ENCODE data around the gene PUM1.

The PUM1 gene

DNA sequence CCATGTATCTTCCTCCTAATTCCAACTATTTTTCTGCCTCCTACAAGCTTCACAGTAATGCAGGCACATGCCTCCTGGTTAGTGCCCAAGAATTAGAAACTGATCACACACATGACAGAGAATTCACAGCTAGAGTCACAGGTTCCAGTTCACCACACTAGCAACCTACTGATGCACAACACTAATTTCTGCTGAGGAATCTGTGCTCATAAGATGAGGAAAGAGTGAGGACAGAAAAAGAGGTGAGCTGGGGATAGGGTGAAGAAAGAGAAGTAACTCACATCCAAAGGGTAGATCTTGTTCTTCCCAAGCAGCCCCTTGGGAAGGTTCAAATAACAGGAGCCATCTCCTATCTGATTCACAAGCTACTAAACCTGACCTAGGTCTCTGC, 61.3 kb downstream of the PUM1 start:
- no peak for DNase-seq
- H3K9me3 Mint-ChIP-seq: no peaks in the 10 kb centered on the region
- peaks cover 34% of the 10 kb centered on the region for H3K4me1 Mint-ChIP-seq
- H3K36me3 Mint-ChIP-seq (ENCODE audit: low read depth): peaks cover 65% of the 10 kb centered on the region
- H3K27me3 Mint-ChIP-seq: no peaks in the 10 kb centered on the region
- H3K4me3 Mint-ChIP-seq: no peak overlapping the region
- H3K27ac Mint-ChIP-seq: peak overlapping the region; percentile 25
- no peak for ATAC-seq

DNA sequence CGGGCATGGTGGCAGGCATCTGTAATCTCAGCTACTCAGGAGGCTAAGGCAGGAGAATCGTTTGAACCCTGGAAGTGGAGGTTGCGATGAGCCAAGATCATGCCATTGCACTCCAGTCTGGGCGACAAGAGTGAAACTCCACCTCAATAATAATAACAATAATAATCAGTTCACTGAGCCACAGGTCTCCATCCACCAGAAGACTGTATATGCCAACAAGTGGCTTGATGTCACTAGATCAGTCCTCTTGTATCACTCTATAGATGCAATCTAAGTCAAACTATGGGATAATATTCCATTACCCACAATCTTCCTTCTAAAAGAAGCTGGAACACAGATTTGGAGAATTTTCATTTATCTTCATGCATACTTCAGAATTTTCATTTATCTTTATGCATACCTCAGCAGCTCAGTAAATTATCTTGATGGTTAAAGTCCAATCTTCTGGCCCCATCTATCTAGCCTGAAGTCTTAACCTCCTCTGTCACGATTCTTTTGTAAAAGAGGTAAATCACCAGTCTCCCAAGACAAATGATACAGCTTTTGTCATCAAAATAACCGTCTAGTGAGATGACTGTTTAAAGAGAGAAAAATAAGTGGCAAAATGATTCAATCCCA, 61.8 kb downstream of the PUM1 start:
- Mint-ChIP-seq H3K9me3 (no peaks in the 10 kb centered on the region), H3K27ac (peak overlapping the region; percentile 25), H3K27me3 (no peaks in the 10 kb centered on the region), H3K4me3 (no peak overlapping the region), H3K36me3 (ENCODE audit: low read depth) (peaks cover 65% of the 10 kb centered on the region), H3K4me1 (peaks cover 34% of the 10 kb centered on the region)
- DNase-seq (no peak), ATAC-seq (no peak)

DNA sequence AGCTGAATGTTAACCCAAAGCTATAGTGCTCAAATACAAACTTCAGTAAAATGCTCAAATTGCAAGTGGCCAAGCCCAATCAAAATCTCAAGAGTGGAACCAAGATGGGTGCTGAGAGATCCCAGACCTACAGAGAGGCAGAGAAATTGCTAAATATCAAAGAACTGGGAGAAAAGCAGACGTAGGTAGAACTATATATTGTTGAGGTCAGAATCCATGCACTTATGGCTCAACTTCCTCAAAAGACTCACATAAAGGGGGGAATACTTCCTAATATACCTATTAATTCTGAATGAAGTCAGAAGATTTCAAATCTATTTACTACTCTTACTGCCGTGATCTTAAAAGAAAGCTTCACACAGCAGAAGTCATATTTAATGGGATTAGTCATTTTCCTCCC, 65.2 kb downstream of the PUM1 start:
- no peak for DNase-seq
- Mint-ChIP-seq H3K4me3 (no peak overlapping the region), H3K27ac (no peak overlapping the region), H3K27me3 (no peaks in the 10 kb centered on the region), H3K9me3 (no peaks in the 10 kb centered on the region), H3K4me1 (peaks cover 28% of the 10 kb centered on the region), H3K36me3 (ENCODE audit: low read depth) (peaks cover 72% of the 10 kb centered on the region)
- ATAC-seq: no peak

DNA sequence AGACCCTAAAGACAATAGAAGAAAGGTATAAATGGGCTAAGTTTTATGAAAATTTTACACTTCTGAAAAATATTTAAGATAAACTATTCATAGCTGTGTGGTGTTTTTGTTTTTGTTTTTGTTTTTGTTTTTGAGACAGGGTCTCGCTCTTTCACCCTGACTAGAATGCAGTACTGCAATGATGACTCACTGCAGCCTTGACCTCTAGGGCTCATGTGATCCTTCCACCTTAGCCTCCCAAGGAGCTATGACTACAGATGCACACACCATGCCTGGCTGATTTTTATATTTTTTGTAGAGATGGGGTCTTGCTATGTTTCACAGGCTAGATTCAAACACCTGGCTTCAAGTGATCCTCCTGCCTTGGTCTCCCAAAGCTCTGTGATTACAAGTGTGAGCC, 66.6 kb downstream of the PUM1 start:
- Mint-ChIP-seq H3K9me3 (no peaks in the 10 kb centered on the region), H3K27me3 (no peaks in the 10 kb centered on the region), H3K36me3 (ENCODE audit: low read depth) (peaks cover 71% of the 10 kb centered on the region), H3K27ac (no peak overlapping the region), H3K4me1 (peaks cover 30% of the 10 kb centered on the region), H3K4me3 (no peak overlapping the region)
- ATAC-seq (peak; percentile 43), DNase-seq (no peak)

DNA sequence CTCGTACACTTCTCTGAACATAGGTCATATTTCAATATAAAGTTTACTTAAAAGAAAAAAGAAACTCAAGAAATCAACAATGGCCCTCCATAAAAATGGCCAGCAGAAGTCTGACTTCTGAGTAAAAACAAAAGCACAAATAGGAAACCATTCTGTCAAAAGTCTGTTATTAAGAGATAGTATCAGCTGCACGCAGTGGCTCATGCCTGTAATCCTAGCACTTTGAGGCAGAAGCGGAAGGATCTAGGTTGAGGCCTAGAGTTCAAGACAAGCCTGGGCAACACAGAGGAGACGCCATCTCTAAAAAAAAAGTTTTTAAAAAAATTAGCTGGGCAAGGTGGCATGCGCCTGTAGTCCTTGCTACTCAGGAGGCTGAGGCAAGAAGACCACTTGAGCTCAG, 67.3 kb downstream of the PUM1 start:
- peaks cover 32% of the 10 kb centered on the region for H3K4me1 Mint-ChIP-seq
- no peak for DNase-seq
- H3K36me3 Mint-ChIP-seq (ENCODE audit: low read depth): peaks cover 64% of the 10 kb centered on the region
- no peaks in the 10 kb centered on the region for H3K27me3 Mint-ChIP-seq
- ATAC-seq: no peak
- peak overlapping the region; percentile 56 for H3K27ac Mint-ChIP-seq
- no peak overlapping the region for H3K4me3 Mint-ChIP-seq
- no peaks in the 10 kb centered on the region for H3K9me3 Mint-ChIP-seq

DNA sequence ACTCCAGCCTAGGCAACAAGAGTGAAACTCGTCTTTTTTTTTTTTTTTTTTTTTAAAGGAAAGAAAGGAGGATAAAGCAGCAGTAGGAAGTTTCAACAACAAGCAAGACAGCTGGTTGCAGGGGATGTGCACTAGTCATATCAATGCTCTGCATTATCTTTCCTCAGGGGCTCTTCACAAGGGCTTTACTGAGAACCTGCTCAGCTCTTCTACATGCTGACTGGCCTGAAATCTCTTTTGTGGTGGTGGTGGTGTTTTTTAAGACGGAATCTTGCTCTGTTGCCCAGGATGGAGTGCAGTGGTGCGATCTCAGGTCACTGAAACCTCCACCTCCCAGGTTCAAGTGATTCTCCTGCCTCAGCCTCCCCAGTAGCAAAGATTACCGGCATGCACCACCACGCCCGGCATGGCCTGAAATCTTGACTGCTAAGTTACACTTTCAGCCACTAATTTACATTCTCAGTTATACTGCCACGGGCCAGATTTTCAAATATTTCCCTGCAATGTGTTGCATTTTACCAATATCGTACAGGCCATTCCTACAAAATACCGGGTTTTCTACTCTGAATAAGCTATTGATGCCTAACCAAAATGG, 68.0 kb downstream of the PUM1 start:
- Mint-ChIP-seq H3K4me1 (peaks cover 34% of the 10 kb centered on the region), H3K36me3 (ENCODE audit: low read depth) (peaks cover 66% of the 10 kb centered on the region), H3K27me3 (no peaks in the 10 kb centered on the region), H3K27ac (no peak overlapping the region), H3K9me3 (no peaks in the 10 kb centered on the region), H3K4me3 (no peak overlapping the region)
- DNase-seq (no peak), ATAC-seq (no peak)

DNA sequence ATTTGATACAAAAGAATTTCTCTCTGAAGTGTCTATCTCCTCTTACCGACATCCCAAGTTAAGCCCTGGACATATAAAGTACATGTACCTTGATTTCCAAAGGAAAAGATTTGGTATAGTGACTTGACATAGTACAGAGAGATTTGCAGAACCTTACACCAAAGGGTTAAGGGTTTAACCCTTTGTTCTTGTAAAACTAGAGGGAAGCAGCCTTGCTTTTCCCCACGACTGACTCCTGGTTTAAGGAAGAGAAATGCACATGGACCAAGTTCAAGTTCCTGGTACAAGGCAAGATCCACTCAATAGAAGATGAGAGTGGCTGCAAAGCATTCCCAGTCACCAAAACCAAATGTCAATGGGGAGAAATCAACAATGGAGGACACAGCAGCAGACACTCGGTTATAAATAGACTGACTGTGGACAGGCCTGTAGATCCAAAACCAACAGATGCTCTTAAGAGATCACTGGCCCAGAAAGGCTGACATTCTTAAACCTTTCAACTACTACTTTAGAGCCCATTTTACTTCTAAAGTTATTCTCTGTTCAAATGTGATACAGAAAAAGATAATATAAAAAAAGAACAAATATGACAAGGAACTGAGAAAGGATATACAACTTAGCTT, 69.4 kb downstream of the PUM1 start:
- Mint-ChIP-seq H3K27ac (no peak overlapping the region), H3K27me3 (no peaks in the 10 kb centered on the region), H3K36me3 (ENCODE audit: low read depth) (peaks cover 68% of the 10 kb centered on the region), H3K4me3 (no peak overlapping the region), H3K9me3 (no peaks in the 10 kb centered on the region), H3K4me1 (peaks cover 38% of the 10 kb centered on the region)
- no peak for DNase-seq
- ATAC-seq: no peak

DNA sequence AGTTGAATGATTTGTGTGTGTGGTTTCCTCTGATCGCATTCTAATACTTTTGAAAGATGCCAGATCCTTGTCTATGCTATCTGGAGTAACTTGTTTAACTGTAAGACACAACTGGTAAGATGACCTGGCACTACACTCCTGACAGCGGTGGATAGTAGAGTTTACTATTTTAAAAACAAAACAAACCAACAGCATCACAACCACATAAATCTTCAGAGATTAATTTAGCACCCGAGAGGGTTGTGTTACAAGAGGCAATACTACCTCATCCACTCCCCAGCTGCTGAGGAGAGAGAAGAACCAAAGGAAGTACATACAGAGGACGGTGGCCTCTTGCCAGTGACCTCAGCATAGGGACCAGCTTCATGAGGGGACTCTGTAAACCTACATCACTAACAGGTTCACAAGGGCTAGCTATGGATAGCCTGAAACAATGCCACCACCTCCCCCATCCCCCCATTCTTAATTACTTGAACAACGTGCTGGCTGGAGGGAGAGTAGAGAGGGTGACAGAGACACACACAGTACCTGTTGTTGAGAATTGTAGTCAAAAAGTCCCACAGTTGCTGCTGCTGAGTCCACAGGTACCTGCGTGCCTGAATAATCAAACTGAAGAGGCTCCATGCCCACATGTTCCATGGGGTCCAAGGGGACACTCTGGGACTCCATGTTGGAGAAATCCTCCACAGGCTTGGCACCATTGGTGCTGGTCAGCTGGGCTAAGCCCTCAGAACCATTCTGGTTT, 73.5 kb downstream of the PUM1 start:
- H3K9me3 Mint-ChIP-seq: peaks cover 8% of the 10 kb centered on the region
- no peaks in the 10 kb centered on the region for H3K27me3 Mint-ChIP-seq
- DNase-seq (no peak), ATAC-seq (no peak)
- H3K4me1 Mint-ChIP-seq: peaks cover 51% of the 10 kb centered on the region
- H3K4me3 Mint-ChIP-seq: no peak overlapping the region
- peak overlapping the region; percentile 32 for H3K27ac Mint-ChIP-seq
- peaks cover 70% of the 10 kb centered on the region for H3K36me3 Mint-ChIP-seq (ENCODE audit: low read depth)

DNA sequence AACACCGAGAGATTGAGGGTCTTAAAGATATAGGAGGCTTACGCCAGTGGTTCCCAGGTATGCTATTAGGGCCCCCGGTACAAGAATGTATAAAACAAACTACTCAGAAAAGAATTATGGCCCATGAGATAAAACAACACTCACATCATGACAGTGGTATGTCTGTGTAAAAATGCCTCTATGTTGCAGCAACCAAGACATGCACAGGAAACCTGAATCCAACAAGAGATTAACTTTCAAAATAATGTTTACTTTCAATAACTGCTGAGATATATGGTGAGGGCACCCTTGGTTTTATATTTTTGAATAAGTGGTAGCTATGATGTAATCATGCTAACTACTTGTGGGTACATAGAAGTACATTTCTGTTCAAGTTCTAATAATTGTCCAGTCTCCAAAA, 74.9 kb downstream of the PUM1 start:
- peaks cover 8% of the 10 kb centered on the region for H3K9me3 Mint-ChIP-seq
- peaks cover 49% of the 10 kb centered on the region for H3K4me1 Mint-ChIP-seq
- no peaks in the 10 kb centered on the region for H3K27me3 Mint-ChIP-seq
- no peak overlapping the region for H3K4me3 Mint-ChIP-seq
- no peak for DNase-seq
- peaks cover 63% of the 10 kb centered on the region for H3K36me3 Mint-ChIP-seq (ENCODE audit: low read depth)
- no peak overlapping the region for H3K27ac Mint-ChIP-seq
- no peak for ATAC-seq

DNA sequence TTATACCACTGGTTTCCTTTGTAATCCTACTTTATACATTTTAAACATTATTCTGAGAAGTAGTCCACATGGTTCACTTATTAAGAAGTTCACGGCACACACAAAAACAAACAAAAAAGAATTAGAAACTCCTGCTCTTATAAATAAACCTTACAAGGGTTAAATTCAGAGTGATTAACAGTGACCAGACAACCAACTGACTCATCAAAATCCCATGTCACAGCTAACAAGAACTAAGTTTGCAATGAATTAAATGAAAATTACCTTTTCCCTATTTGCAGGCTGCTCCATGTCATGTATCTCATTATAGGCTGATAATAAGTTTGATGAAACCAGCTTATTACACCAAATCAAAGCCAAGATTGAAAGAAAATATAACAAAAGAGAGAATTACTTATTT, 77.5 kb downstream of the PUM1 start:
- H3K27me3 Mint-ChIP-seq: no peaks in the 10 kb centered on the region
- H3K27ac Mint-ChIP-seq: peak overlapping the region; percentile 43
- no peak overlapping the region for H3K4me3 Mint-ChIP-seq
- ATAC-seq: no peak
- peaks cover 57% of the 10 kb centered on the region for H3K36me3 Mint-ChIP-seq (ENCODE audit: low read depth)
- peaks cover 50% of the 10 kb centered on the region for H3K4me1 Mint-ChIP-seq
- H3K9me3 Mint-ChIP-seq: peaks cover 8% of the 10 kb centered on the region
- no peak for DNase-seq

DNA sequence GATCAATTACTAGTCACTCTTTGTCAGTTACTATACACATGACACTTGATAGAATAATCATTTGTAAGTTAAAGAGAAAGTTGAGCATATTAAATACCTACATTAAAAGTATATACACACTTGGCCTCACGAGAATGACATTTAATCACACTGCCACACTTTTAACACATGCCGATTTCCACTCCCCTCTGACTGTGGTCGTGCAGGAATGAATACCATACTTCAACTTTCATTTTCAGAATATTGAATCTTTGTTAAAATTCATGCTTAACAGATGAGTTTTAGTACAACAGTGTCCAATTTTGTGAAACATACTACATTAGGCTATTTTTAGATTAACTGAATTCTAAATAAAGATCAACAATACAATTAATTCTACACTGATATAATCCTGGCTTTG, 78.8 kb downstream of the PUM1 start:
- DNase-seq (no peak), ATAC-seq (no peak)
- H3K9me3 Mint-ChIP-seq: peaks cover 8% of the 10 kb centered on the region
- H3K4me1 Mint-ChIP-seq: peaks cover 50% of the 10 kb centered on the region
- no peak overlapping the region for H3K4me3 Mint-ChIP-seq
- no peaks in the 10 kb centered on the region for H3K27me3 Mint-ChIP-seq
- H3K27ac Mint-ChIP-seq: no peak overlapping the region
- peaks cover 55% of the 10 kb centered on the region for H3K36me3 Mint-ChIP-seq (ENCODE audit: low read depth)

DNA sequence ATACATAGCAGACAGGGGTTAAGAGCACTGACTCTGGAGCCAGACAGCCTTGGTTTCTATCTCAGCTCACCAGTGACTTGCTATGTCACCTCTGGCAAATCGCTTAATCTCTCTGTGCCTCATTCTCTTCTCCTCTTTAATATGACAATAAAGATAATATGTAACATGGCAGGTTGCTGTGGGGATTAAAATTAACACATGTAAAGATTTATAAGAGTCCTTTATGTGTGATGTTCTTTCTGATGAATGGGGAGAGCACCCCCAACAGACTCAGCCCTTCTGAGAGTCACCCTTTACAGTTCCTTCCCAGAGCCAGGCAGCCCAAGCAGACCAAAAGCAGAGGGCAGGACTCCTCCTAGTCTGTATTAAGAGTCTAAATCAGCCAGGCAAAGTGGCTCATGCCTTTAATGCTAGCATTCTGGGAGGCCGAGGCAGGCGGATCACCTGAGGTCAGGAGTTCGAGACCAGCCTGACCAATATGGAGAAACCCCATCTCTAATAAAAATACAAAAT, 80.5 kb downstream of the PUM1 start:
- Mint-ChIP-seq H3K4me1 (peaks cover 42% of the 10 kb centered on the region), H3K36me3 (ENCODE audit: low read depth) (peaks cover 49% of the 10 kb centered on the region), H3K9me3 (peaks cover under 1% of the 10 kb centered on the region), H3K4me3 (no peak overlapping the region), H3K27me3 (no peaks in the 10 kb centered on the region), H3K27ac (peak overlapping the region; percentile 33)
- ATAC-seq (no peak), DNase-seq (no peak)

DNA sequence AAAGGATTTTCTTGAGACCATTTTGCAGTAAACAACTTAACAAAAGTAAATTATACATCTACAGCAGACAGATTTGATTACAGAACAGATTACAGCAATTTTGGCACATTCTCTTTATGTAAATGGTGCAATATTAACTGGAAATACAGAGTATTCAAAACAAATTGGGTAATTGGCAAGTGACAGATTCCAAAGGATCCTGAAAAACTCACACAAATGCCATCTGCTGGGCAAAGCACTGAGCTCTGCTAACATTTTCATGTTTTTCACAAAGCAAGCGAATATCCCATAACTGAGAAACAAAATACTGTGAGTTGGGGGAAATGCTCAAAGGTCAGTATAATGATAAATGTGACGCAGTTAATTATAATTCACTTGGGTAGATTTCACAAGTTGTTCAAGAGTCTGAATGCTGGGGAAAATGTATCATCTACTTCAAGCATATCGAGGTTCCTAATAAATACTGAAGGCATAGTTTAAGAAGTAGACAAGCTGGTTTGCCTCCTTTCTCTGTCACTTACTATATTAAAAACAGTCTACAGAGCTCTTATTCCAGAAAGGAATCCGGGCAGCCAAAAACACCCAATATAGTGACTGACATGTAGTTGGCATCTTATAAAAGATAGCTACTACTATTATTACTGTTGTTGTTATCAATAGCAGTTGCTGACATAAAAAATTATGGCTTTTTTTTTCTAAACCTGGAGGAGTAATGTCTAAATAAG, 81.2 kb downstream of the PUM1 start:
- no peak overlapping the region for H3K4me3 Mint-ChIP-seq
- H3K36me3 Mint-ChIP-seq (ENCODE audit: low read depth): peaks cover 50% of the 10 kb centered on the region
- ATAC-seq (no peak), DNase-seq (no peak)
- H3K27ac Mint-ChIP-seq: no peak overlapping the region
- H3K4me1 Mint-ChIP-seq: peaks cover 42% of the 10 kb centered on the region
- H3K27me3 Mint-ChIP-seq: no peaks in the 10 kb centered on the region
- no peaks in the 10 kb centered on the region for H3K9me3 Mint-ChIP-seq

DNA sequence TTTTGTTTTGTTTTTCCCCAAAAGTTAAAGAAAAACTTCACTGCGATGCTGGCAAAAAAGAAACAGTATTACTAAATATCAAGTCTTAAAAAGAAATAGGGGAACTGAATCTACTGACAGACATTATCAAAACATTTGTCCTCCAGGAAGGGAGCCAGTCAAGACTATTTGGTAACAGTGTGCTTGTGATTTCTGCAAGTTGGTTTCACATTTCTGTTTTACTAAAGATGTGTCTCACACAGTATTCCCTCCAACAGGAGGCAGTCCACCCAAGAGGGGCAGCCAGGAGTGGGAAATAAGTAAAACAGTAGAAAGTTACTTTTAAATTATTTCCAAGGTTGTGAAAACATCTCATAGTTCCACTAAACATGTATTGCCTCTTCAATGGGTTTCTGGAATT, 82.6 kb downstream of the PUM1 start:
- Mint-ChIP-seq H3K27me3 (no peaks in the 10 kb centered on the region), H3K36me3 (ENCODE audit: low read depth) (peaks cover 50% of the 10 kb centered on the region), H3K4me3 (no peak overlapping the region), H3K9me3 (no peaks in the 10 kb centered on the region), H3K4me1 (peaks cover 39% of the 10 kb centered on the region), H3K27ac (no peak overlapping the region)
- ATAC-seq: no peak
- DNase-seq: no peak
